ENCODE results near the gene FTSJ3. TPM values are rescaled to one million over a fixed set of nuclear protein-coding genes. Genes with fewer than 3 reads are reported as not detected.

Gene FTSJ3
- total RNA-seq, 1 experiment from 2014 or later, result 80.3 TPM

DNA sequence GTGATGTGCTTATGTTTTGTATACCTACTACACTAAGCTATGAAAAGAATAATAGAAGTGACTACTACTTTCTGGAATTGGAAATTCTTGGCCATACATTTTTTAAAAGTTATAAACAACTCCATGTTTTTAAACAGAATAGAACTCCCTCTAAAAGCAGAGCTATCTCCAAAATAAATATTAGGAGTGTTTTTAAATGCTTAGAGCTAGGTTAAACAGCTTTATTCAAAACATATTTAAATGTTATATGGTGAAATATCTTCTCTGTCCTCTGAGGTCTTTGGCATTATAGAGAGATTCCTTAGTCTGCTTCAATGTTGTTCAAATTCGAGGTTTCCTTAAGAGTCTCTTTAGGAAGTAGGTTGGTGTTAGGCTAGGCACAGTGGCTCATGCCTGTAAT, 23.1 kb downstream of the FTSJ3 start:
- WGBS (ENCODE audit: extremely low coverage, insufficient read length, low lambda C conversion rate), result no CpG with 5 or more reads among the region's 1 CpG
- no peak overlapping the region for H3K4me2 ChIP-seq (ENCODE audit: insufficient read depth, insufficient read length, low read length)
- peaks cover 48 to 87% (median 78%) of the 10 kb centered on the region in 3 experiments; a peak in 6 of 7 replicates for H3K36me3 Mint-ChIP-seq (ENCODE audit: insufficient read depth in 1 of 3, low read depth in 3 of 3)
- H3K23ac ChIP-seq (ENCODE audit: insufficient read length, low read depth, low read length), result no peak overlapping the region
- H2BK20ac ChIP-seq (ENCODE audit: low read depth, low read length, poor library complexity, severe bottlenecking), result no peak overlapping the region
- no peak overlapping the region for H3K56ac ChIP-seq (ENCODE audit: insufficient read length, low read depth, low read length)
- H4K91ac ChIP-seq (ENCODE audit: insufficient read length, low read depth, low read length), result no peak overlapping the region
- no peaks in the 10 kb centered on the region for H3K4me1 ChIP-seq (ENCODE audit: insufficient read depth, low read length)
- DNase-seq, result no peak
- no peaks in the 10 kb centered on the region for H3K23me2 ChIP-seq (ENCODE audit: insufficient read length, low read depth, low read length, poor library complexity, severe bottlenecking)
- no peak overlapping the region for H2BK120ac ChIP-seq (ENCODE audit: low read depth, low read length, poor library complexity, severe bottlenecking)
- no peaks in the 10 kb centered on the region for H3K79me1 ChIP-seq (ENCODE audit: insufficient read depth, low read depth, low read length, poor library complexity, severe bottlenecking)
- no peaks in the 10 kb centered on the region for H3K79me2 ChIP-seq (ENCODE audit: insufficient read depth, low read length)
- no peak overlapping the region for H3K9ac ChIP-seq (ENCODE audit: extremely low read depth, insufficient read length, low read length)
- H3K18ac ChIP-seq (ENCODE audit: insufficient read length, low read depth, low read length), result no peak overlapping the region
- H3K27me3 Mint-ChIP-seq (ENCODE audit: low read depth), result no peaks in the 10 kb centered on the region
- H4K8ac ChIP-seq (replicated peaks; ENCODE audit: insufficient read length, low read depth, low read length), result no peak overlapping the region
- H3K9me3 ChIP-seq (ENCODE audit: control insufficient read depth, low read depth, low read length), result no peaks in the 10 kb centered on the region
- H3K27me3 ChIP-seq (ENCODE audit: insufficient read depth, low read length), result no peaks in the 10 kb centered on the region
- H2AFZ ChIP-seq (ENCODE audit: low read length), result no peak overlapping the region
- H3K4me1 Mint-ChIP-seq, result no peaks in the 10 kb centered on the region
- no peak overlapping the region for H3K4ac ChIP-seq (ENCODE audit: low read depth, low read length)
- TF ChIP-seq, protein P1, sequence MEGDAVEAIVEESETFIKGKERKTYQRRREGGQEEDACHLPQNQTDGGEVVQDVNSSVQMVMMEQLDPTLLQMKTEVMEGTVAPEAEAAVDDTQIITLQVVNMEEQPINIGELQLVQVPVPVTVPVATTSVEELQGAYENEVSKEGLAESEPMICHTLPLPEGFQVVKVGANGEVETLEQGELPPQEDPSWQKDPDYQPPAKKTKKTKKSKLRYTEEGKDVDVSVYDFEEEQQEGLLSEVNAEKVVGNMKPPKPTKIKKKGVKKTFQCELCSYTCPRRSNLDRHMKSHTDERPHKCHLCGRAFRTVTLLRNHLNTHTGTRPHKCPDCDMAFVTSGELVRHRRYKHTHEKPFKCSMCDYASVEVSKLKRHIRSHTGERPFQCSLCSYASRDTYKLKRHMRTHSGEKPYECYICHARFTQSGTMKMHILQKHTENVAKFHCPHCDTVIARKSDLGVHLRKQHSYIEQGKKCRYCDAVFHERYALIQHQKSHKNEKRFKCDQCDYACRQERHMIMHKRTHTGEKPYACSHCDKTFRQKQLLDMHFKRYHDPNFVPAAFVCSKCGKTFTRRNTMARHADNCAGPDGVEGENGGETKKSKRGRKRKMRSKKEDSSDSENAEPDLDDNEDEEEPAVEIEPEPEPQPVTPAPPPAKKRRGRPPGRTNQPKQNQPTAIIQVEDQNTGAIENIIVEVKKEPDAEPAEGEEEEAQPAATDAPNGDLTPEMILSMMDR (conservative IDR thresholded peaks at IDR 0.05), result no peak
- H2BK15ac ChIP-seq (ENCODE audit: low read depth, low read length), result no peak overlapping the region
- H3T11ph ChIP-seq (ENCODE audit: low read length), result no peak overlapping the region
- no peak overlapping the region for H3K4me3 Mint-ChIP-seq
- H3K14ac ChIP-seq (ENCODE audit: insufficient read depth, low read length), result no peak overlapping the region
- H3K27ac ChIP-seq (ENCODE audit: insufficient read length, low read depth, low read length), result no peak overlapping the region
- no peak overlapping the region for H4K5ac ChIP-seq (ENCODE audit: insufficient read length, low read depth, low read length)
- no peaks in the 10 kb centered on the region for H3K9me3 Mint-ChIP-seq
- no peak overlapping the region for H2AK5ac ChIP-seq (ENCODE audit: insufficient read length, low read length)
- H2BK5ac ChIP-seq (ENCODE audit: insufficient read length, low read length), result no peak overlapping the region
- H2BK12ac ChIP-seq (ENCODE audit: insufficient read length, low read depth, low read length), result no peak overlapping the region
- no peaks in the 10 kb centered on the region for H4K20me1 ChIP-seq (ENCODE audit: control insufficient read depth, insufficient read depth, insufficient read length)
- H3K27ac Mint-ChIP-seq, result peak overlapping the region in 1 of 3 experiments; percentile 50; a peak in 1 of 7 replicates
